PFSK-1 (cell line): ENCODE results near the gene GTF2F2.

Experiments
- REST ChIP-seq, 2 experiments: IDR thresholded peaks; 2 replicates each; pipeline versions ENCODE4 v1.6.1 to v1.8.0; 2011 to 2012; ENCODE audit warnings: low read depth in 2 of 2, low read length in 2 of 2, control low read depth in 1 of 2, inconsistent platforms in 1 of 2, mild to moderate bottlenecking in 1 of 2, moderate library complexity in 1 of 2; ENCODE audit not compliant: insufficient read depth in 1 of 2
- SIN3A ChIP-seq: IDR thresholded peaks from 2 replicates; pipeline ENCODE4 v1.6.1; 2012; ENCODE audit warnings: mild to moderate bottlenecking, low read length, moderate library complexity, borderline replicate concordance; ENCODE audit not compliant: insufficient read depth

GRCh38 chr13:45297456-45298205, 177.3 kb downstream of the GTF2F2 start:
- TF ChIP-seq SIN3A (no peak), REST (IDR thresholded peaks at IDR 0.05; ENCODE audit: insufficient read depth in 1 of 2, low read depth in 2 of 2, low read length in 2 of 2) (no peak)
